Thyroid gland (tissue), 4 donors: Measurements from ENCODE around the gene PEX10. TPM values are rescaled to one million over a fixed set of nuclear protein-coding genes. Genes with fewer than 3 reads are reported as not detected.

Experiments used
- DNase-seq, 2 donors: peaks; one replicate each; pipeline ENCODE4 v3.0.0-alpha.2; 2019
- H3K27ac ChIP-seq, 3 donors: fragments of 200-600 bp; sonication (generic); 1 replicate in 2 of 3; 2 replicates in 1 of 3; pipeline ENCODE4 v1.5.1; 2016 to 2019; ENCODE audit warnings: mild to moderate bottlenecking in 1 of 3, moderate library complexity in 1 of 3
- H3K27me3 ChIP-seq: fragments of 200-600 bp; sonication (generic); one replicate; pipeline ENCODE4 v1.5.1; 2019
- H3K36me3 ChIP-seq, 2 donors: fragments of 200-600 bp; sonication (generic); one replicate each; pipeline ENCODE4 v1.5.1; 2016 to 2019
- H3K4me1 ChIP-seq, 2 donors: fragments of 200-600 bp; sonication (generic); one replicate each; pipeline ENCODE4 v1.5.1; 2017 to 2019
- H3K4me3 ChIP-seq, 3 donors: fragments of 200-600 bp; sonication (generic); replicated peaks in 1 of 3; 1 replicate in 2 of 3; 2 replicates in 1 of 3; pipeline ENCODE4 v1.5.1; 2016; ENCODE audit warnings: mild to moderate bottlenecking in 1 of 3
- H3K9me3 ChIP-seq: fragments of 200-600 bp; sonication (generic); one replicate; pipeline ENCODE4 v1.5.1; 2017
- POLR2A ChIP-seq, 2 donors: fragments of 450-650 bp; IDR thresholded peaks; one replicate each; pipeline ENCODE4 v1.6.1; 2017; ENCODE audit warnings: antibody characterized with exemption in 2 of 2, mild to moderate bottlenecking in 2 of 2, moderate library complexity in 1 of 2
- WGBS, 2 donors: methylation state at CpG; one replicate each; pipeline ENCODE4 v1.1.5; 2017; 5-methylcytosine and 5-hydroxymethylcytosine counted together
- intact Hi-C: fragments of 100-400 bp; cut with DNase I; formaldehyde crosslinking; loops from one replicate; pipeline ENCODE4 v1.15.1; 2023
- total RNA-seq, 4 donors: library from RNA; depleted of rRNA; stranded (reverse); fragments of >200 nt; gene quantifications; one replicate each; pipeline ENCODE4 v1.2.3, GENCODE V29; 2016
- TF ChIP-seq, protein P1 (sequence below), 6 experiments: fragments of 200-600 bp in 3 of 6; fragments of 450-650 bp in 3 of 6; sonication (generic) in 3 of 6; IDR thresholded peaks; one replicate each; pipeline ENCODE4 v1.5.1; 2016 to 2019; ENCODE audit warnings: antibody characterized with exemption in 6 of 6, mild to moderate bottlenecking in 2 of 6, inconsistent platforms in 1 of 6, moderate library complexity in 1 of 6

PEX10 gene
- total RNA-seq, 4 donors from 2014 or later = 25.0 to 35.2 (median 33.5) TPM

GRCh38 chr1:2431518-2431917, 19.2 kb upstream of the PEX10 start:
- Histone ChIP-seq H3K4me3 (no peak overlapping the region), H3K27ac (no peak overlapping the region), H3K27me3 (no peaks in the 10 kb centered on the region), H3K9me3 (no peaks in the 10 kb centered on the region), H3K36me3 (no peaks in the 10 kb centered on the region), H3K4me1 (peaks cover 0 to 10% of the 10 kb centered on the region in 2 donors)
- no peak for DNase-seq
- TF ChIP-seq POLR2A (IDR thresholded peaks at IDR 0.05) = no peak
- TF ChIP-seq, protein P1, sequence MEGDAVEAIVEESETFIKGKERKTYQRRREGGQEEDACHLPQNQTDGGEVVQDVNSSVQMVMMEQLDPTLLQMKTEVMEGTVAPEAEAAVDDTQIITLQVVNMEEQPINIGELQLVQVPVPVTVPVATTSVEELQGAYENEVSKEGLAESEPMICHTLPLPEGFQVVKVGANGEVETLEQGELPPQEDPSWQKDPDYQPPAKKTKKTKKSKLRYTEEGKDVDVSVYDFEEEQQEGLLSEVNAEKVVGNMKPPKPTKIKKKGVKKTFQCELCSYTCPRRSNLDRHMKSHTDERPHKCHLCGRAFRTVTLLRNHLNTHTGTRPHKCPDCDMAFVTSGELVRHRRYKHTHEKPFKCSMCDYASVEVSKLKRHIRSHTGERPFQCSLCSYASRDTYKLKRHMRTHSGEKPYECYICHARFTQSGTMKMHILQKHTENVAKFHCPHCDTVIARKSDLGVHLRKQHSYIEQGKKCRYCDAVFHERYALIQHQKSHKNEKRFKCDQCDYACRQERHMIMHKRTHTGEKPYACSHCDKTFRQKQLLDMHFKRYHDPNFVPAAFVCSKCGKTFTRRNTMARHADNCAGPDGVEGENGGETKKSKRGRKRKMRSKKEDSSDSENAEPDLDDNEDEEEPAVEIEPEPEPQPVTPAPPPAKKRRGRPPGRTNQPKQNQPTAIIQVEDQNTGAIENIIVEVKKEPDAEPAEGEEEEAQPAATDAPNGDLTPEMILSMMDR (IDR thresholded peaks at IDR 0.05) = no peak
- intact Hi-C loops = no loop called here
- WGBS, 2 donors = 57 to 70% methylated on average over 4 to 7 of the region's 10 CpGs

- H3K27ac ChIP-seq = no peak overlapping the region
- H3K27me3 ChIP-seq = no peaks in the 10 kb centered on the region
- intact Hi-C loops = no loop called here
- TF ChIP-seq, protein P1 (IDR thresholded peaks at IDR 0.05) = no peak
- WGBS, 2 donors = 51 to 67% methylated on average over 4 to 5 of the region's 16 CpGs
- H3K9me3 ChIP-seq = no peaks in the 10 kb centered on the region
- H3K4me3 ChIP-seq = no peak overlapping the region
- H3K4me1 ChIP-seq = peaks cover 0 to 10% of the 10 kb centered on the region in 2 donors
- H3K36me3 ChIP-seq = no peaks in the 10 kb centered on the region
- DNase-seq = no peak
Observed at GRCh38 chr1:2431103-2431502, 18.7 kb upstream of the PEX10 start.

GRCh38 chr1:2430592-2430973, 18.2 kb upstream of the PEX10 start:
- Histone ChIP-seq H3K27ac (no peak overlapping the region), H3K4me1 (peaks cover 0 to 10% of the 10 kb centered on the region in 2 donors), H3K4me3 (no peak overlapping the region), H3K27me3 (no peaks in the 10 kb centered on the region), H3K36me3 (no peaks in the 10 kb centered on the region), H3K9me3 (no peaks in the 10 kb centered on the region)
- intact Hi-C loops = no loop called here
- WGBS, 2 donors = 70 to 94% methylated on average over 3 to 5 of the region's 10 CpGs
- TF ChIP-seq, protein P1 (IDR thresholded peaks at IDR 0.05) = no peak
- TF ChIP-seq POLR2A (IDR thresholded peaks at IDR 0.05) = no peak
- no peak for DNase-seq

- Histone ChIP-seq H3K4me1 (peaks cover 0 to 10% of the 10 kb centered on the region in 2 donors), H3K9me3 (no peaks in the 10 kb centered on the region), H3K27ac (no peak overlapping the region), H3K4me3 (no peak overlapping the region), H3K36me3 (no peaks in the 10 kb centered on the region), H3K27me3 (no peaks in the 10 kb centered on the region)
- WGBS, 2 donors = 83 to 90% methylated on average over 9 to 20 of the region's 20 CpGs
- DNase-seq = no peak
- intact Hi-C loops = loop anchor here (10.0 kb wide), 1 partner anchor 365 kb away; no protein-coding TSS in a partner anchor
- TF ChIP-seq, protein P1 (IDR thresholded peaks at IDR 0.05) = no peak
- TF ChIP-seq POLR2A (IDR thresholded peaks at IDR 0.05) = no peak
Observed at GRCh38 chr1:2429780-2430591, 17.6 kb upstream of the PEX10 start.

- WGBS, 2 donors = 88 to 91% methylated on average over 12 to 21 of the region's 28 CpGs
- intact Hi-C loops = loop anchor here (10.0 kb wide), 1 partner anchor 366 kb away; no protein-coding TSS in a partner anchor
- no peak overlapping the region for H3K27ac ChIP-seq
- no peak for DNase-seq
- H3K9me3 ChIP-seq = no peaks in the 10 kb centered on the region
- peaks cover 0 to 10% of the 10 kb centered on the region in 2 donors for H3K4me1 ChIP-seq
- no peak overlapping the region for H3K4me3 ChIP-seq
- no peaks in the 10 kb centered on the region for H3K36me3 ChIP-seq
- no peak for TF ChIP-seq POLR2A (IDR thresholded peaks at IDR 0.05)
- TF ChIP-seq, protein P1 (IDR thresholded peaks at IDR 0.05) = no peak
- H3K27me3 ChIP-seq = no peaks in the 10 kb centered on the region
Observed at GRCh38 chr1:2428490-2428889, 16.1 kb upstream of the PEX10 start.
